Liver (tissue), 9 donors: ENCODE results near the gene CDH4. TPM values are rescaled to one million over a fixed set of nuclear protein-coding genes. Genes with fewer than 3 reads are reported as not detected.

Experiments used
- DNase-seq: peaks from one replicate; pipeline ENCODE4 v3.0.0-alpha.2; 2017; ENCODE audit warnings: low spot score
- H3K27ac ChIP-seq, 2 donors: one replicate each; pipeline ENCODE4 v1.7.0; 2013; ENCODE audit warnings: inconsistent platforms in 2 of 2, low read length in 2 of 2, control low read depth in 1 of 2, low read depth in 1 of 2, mild to moderate bottlenecking in 1 of 2
- H3K27me3 ChIP-seq, 4 donors: one replicate each; pipeline versions ENCODE4 v1.6.1 to v1.7.0; 2013; ENCODE audit warnings: low read length in 3 of 4, inconsistent platforms in 1 of 4, mild to moderate bottlenecking in 1 of 4, moderate library complexity in 1 of 4; ENCODE audit not compliant: control insufficient read depth in 4 of 4, insufficient read depth in 4 of 4
- H3K36me3 ChIP-seq, 4 donors: one replicate each; pipeline versions ENCODE4 v1.6.1 to v1.7.0; 2013; ENCODE audit warnings: low read length in 3 of 4, mild to moderate bottlenecking in 3 of 4, low read depth in 1 of 4, moderate library complexity in 1 of 4; ENCODE audit not compliant: control insufficient read depth in 4 of 4, insufficient read depth in 3 of 4
- H3K4me1 ChIP-seq, 4 donors: one replicate each; pipeline versions ENCODE4 v1.6.1 to v1.7.0; 2013; ENCODE audit warnings: low read length in 3 of 4, mild to moderate bottlenecking in 3 of 4, moderate library complexity in 1 of 4; ENCODE audit not compliant: control insufficient read depth in 4 of 4, insufficient read depth in 4 of 4
- H3K4me3 ChIP-seq, 3 donors: one replicate each; pipeline versions ENCODE4 v1.6.1 to v1.7.0; 2013; ENCODE audit warnings: low read length in 3 of 3, control low read depth in 1 of 3, low read depth in 1 of 3, mild to moderate bottlenecking in 1 of 3
- H3K9ac ChIP-seq, 2 donors: one replicate each; pipeline ENCODE4 v1.7.0; 2013; ENCODE audit warnings: low read length in 2 of 2, mild to moderate bottlenecking in 2 of 2, moderate library complexity in 2 of 2, control low read depth in 1 of 2, low read depth in 1 of 2
- H3K9me3 ChIP-seq, 4 donors: one replicate each; pipeline versions ENCODE4 v1.6.1 to v1.7.0; 2013; ENCODE audit warnings: low read length in 3 of 4; ENCODE audit not compliant: control insufficient read depth in 4 of 4
- EGR1 ChIP-seq, 2 donors: IDR thresholded peaks; 2 replicates each; pipeline ENCODE4 v1.6.1; 2016 to 2018; ENCODE audit warnings: antibody characterized with exemption in 2 of 2, low read depth in 2 of 2
- FOXA1 ChIP-seq: IDR thresholded peaks from 2 replicates; pipeline ENCODE4 v1.6.1; 2016; ENCODE audit warnings: antibody characterized with exemption
- FOXA2 ChIP-seq: IDR thresholded peaks from 2 replicates; pipeline ENCODE4 v1.6.1; 2016; ENCODE audit warnings: antibody characterized with exemption
- GABPA ChIP-seq, 2 donors: IDR thresholded peaks in 1 of 2; conservative IDR thresholded peaks in 1 of 2; 2 replicates each; pipeline ENCODE4 v1.6.1; 2016; ENCODE audit warnings: antibody characterized with exemption in 2 of 2, mild to moderate bottlenecking in 1 of 2, moderate library complexity in 1 of 2
- HNF4A ChIP-seq, 2 donors: conservative IDR thresholded peaks; 2 replicates each; pipeline ENCODE4 v1.6.1; 2016; ENCODE audit warnings: antibody characterized with exemption in 2 of 2, mild to moderate bottlenecking in 2 of 2
- HNF4G ChIP-seq: IDR thresholded peaks from 2 replicates; pipeline ENCODE4 v1.6.1; 2016; ENCODE audit warnings: antibody characterized with exemption
- JUND ChIP-seq, 2 donors: IDR thresholded peaks; 2 replicates each; pipeline ENCODE4 v1.6.1; 2016; ENCODE audit warnings: antibody characterized with exemption in 2 of 2
- NR2F2 ChIP-seq: IDR thresholded peaks from 2 replicates; pipeline ENCODE4 v1.6.1; 2016; ENCODE audit warnings: antibody characterized with exemption
- RAD21 ChIP-seq, 2 donors: IDR thresholded peaks; 2 replicates each; pipeline ENCODE4 v1.6.1; 2016; ENCODE audit warnings: antibody characterized with exemption in 2 of 2, mild to moderate bottlenecking in 2 of 2
- REST ChIP-seq: IDR thresholded peaks from 2 replicates; pipeline ENCODE4 v1.6.1; 2016; ENCODE audit warnings: antibody characterized with exemption, mild to moderate bottlenecking
- RXRA ChIP-seq, 2 donors: IDR thresholded peaks; 2 replicates each; pipeline ENCODE4 v1.6.1; 2017 to 2018; ENCODE audit warnings: antibody characterized with exemption in 2 of 2, mild to moderate bottlenecking in 1 of 2
- SP1 ChIP-seq: IDR thresholded peaks from 2 replicates; pipeline ENCODE4 v1.6.1; 2018; ENCODE audit warnings: antibody characterized with exemption, mild to moderate bottlenecking
- YY1 ChIP-seq: IDR thresholded peaks from 2 replicates; pipeline ENCODE4 v1.6.1; 2016; ENCODE audit warnings: antibody characterized with exemption, mild to moderate bottlenecking
- ZBTB33 ChIP-seq: IDR thresholded peaks from 2 replicates; pipeline ENCODE4 v1.6.1; 2016; ENCODE audit warnings: antibody characterized with exemption
- WGBS: extraction: QIAGEN DNeasy Blood & Tissue Kit; methylation state at CpG from one replicate; pipeline ENCODE4 v1.1.7; 2013; 5-methylcytosine and 5-hydroxymethylcytosine counted together
- polyA plus RNA-seq, 2 donors: library from polyadenylated mRNA; stranded (reverse) in 1 of 2; unstranded in 1 of 2; fragments of 200-250 nt in 1 of 2; fragments of >200 nt in 1 of 2; fragmentation: Nextera tagmentation in 1 of 2; extraction: Ambion mirVana in 1 of 2; gene quantifications; one replicate each; pipeline versions ENCODE4 v1.2.1 to v1.2.3, GENCODE V29; 2013 to 2015
- total RNA-seq, 2 donors: library from RNA; depleted of rRNA; stranded (reverse); fragments of >200 nt; gene quantifications; one replicate each; pipeline ENCODE4 v1.2.3, GENCODE V29; 2014
- TF ChIP-seq, protein P1 (sequence below): IDR thresholded peaks from 2 replicates; pipeline ENCODE4 v1.6.1; 2016; ENCODE audit warnings: antibody characterized with exemption
- TF ChIP-seq, protein P2 (sequence below): fragments of 150-350 bp; IDR thresholded peaks from 2 replicates; pipeline ENCODE4 v1.5.1; 2017; ENCODE audit warnings: improper control_type of control experiment, low read depth, low read length; ENCODE audit not compliant: missing input control
- TF ChIP-seq, protein P3 (sequence below): IDR thresholded peaks from 2 replicates; pipeline ENCODE4 v1.6.1; 2016; ENCODE audit warnings: antibody characterized with exemption
- donor health status: healthy.
- donor health status: healthy.
- donor health status: healthy.
- donor health status: healthy.
- donor health status: healthy.

CDH4 gene
- total and polyA plus RNA-seq, 4 donors = 0.03 to 0.25 (median 0.19) TPM; not detected in 1

- H3K4me1 ChIP-seq = no peaks in the 10 kb centered on the region
- TF ChIP-seq, protein P1, sequence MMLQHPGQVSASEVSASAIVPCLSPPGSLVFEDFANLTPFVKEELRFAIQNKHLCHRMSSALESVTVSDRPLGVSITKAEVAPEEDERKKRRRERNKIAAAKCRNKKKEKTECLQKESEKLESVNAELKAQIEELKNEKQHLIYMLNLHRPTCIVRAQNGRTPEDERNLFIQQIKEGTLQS = no peak
- TF ChIP-seq NR2F2 (no peak), FOXA2 (no peak), HNF4G (no peak), YY1 (no peak)
- TF ChIP-seq, protein P2, sequence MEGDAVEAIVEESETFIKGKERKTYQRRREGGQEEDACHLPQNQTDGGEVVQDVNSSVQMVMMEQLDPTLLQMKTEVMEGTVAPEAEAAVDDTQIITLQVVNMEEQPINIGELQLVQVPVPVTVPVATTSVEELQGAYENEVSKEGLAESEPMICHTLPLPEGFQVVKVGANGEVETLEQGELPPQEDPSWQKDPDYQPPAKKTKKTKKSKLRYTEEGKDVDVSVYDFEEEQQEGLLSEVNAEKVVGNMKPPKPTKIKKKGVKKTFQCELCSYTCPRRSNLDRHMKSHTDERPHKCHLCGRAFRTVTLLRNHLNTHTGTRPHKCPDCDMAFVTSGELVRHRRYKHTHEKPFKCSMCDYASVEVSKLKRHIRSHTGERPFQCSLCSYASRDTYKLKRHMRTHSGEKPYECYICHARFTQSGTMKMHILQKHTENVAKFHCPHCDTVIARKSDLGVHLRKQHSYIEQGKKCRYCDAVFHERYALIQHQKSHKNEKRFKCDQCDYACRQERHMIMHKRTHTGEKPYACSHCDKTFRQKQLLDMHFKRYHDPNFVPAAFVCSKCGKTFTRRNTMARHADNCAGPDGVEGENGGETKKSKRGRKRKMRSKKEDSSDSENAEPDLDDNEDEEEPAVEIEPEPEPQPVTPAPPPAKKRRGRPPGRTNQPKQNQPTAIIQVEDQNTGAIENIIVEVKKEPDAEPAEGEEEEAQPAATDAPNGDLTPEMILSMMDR = no peak
- H3K36me3 ChIP-seq = no peaks in the 10 kb centered on the region
- no peak overlapping the region for H3K9ac ChIP-seq
- no peak overlapping the region for H3K27ac ChIP-seq
- no peak overlapping the region for H3K4me3 ChIP-seq
- WGBS = 89% methylated on average over 38 of the region's 38 CpGs
- DNase-seq = no peak
- H3K9me3 ChIP-seq = peaks cover 0 to 4% (median 0%) of the 10 kb centered on the region in 4 donors
- H3K27me3 ChIP-seq = peaks cover 0 to 4% (median 2%) of the 10 kb centered on the region in 4 donors
Measured at GRCh38 chr20:61873651-61874420, 621.8 kb downstream of the CDH4 start.

GRCh38 chr20:61874421-61875068 is 622.5 kb downstream of the CDH4 start:
- Histone ChIP-seq H3K27me3 (peaks cover 0 to 4% (median 2%) of the 10 kb centered on the region in 4 donors), H3K9me3 (peaks cover 0 to 4% (median 0%) of the 10 kb centered on the region in 4 donors), H3K27ac (no peak overlapping the region), H3K4me3 (no peak overlapping the region), H3K4me1 (no peaks in the 10 kb centered on the region), H3K9ac (no peak overlapping the region), H3K36me3 (no peaks in the 10 kb centered on the region)
- WGBS = 60% methylated on average over 27 of the region's 27 CpGs
- no peak for DNase-seq
- TF ChIP-seq, protein P3, sequence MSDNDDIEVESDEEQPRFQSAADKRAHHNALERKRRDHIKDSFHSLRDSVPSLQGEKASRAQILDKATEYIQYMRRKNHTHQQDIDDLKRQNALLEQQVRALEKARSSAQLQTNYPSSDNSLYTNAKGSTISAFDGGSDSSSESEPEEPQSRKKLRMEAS = no peak
- TF ChIP-seq REST = no peak
- no peak for TF ChIP-seq HNF4A (conservative IDR thresholded peaks at IDR 0.05)
- no peak for TF ChIP-seq NR2F2
- TF ChIP-seq RAD21 (IDR thresholded peaks at IDR 0.05) = no peak
- TF ChIP-seq EGR1 (IDR thresholded peaks at IDR 0.05; ENCODE audit: low read depth in 2 of 2) = no peak
- TF ChIP-seq, protein P2 = no peak
- TF ChIP-seq JUND (IDR thresholded peaks at IDR 0.05) = no peak
- no peak for TF ChIP-seq ZBTB33
- TF ChIP-seq SP1 = no peak
- TF ChIP-seq FOXA2 = no peak
- TF ChIP-seq GABPA (IDR thresholded peaks at IDR 0.05 in 1 of 2, conservative IDR thresholded peaks at IDR 0.05 in 1 of 2) = no peak
- TF ChIP-seq FOXA1 = no peak
- TF ChIP-seq RXRA (IDR thresholded peaks at IDR 0.05) = no peak
